GM21723 (cell line): Measurements from ENCODE around the gene ABCC1.
A peak's percentile ranks its signal among the peaks of the same experiment; 100 is the strongest.

Source experiments
- ATAC-seq: cut with Tn5 transposase; IDR thresholded peaks from one replicate; pipeline ENCODE4 v1.9.1; 2021; ENCODE audit warnings: mild to moderate bottlenecking, moderate library complexity; ENCODE audit not compliant: unreplicated experiment

Gene ABCC1

GRCh38 chr16:15988268-15989013, 39.0 kb downstream of the ABCC1 start:
- ATAC-seq, result no peak

GRCh38 chr16:15990902-15991301, 41.5 kb downstream of the ABCC1 start:
- ATAC-seq, result no peak

- ATAC-seq, result no peak
Observed at GRCh38 chr16:15993128-15993527, 43.7 kb downstream of the ABCC1 start.

- no peak for ATAC-seq
Observed at GRCh38 chr16:15993541-15993940, 44.1 kb downstream of the ABCC1 start.

GRCh38 chr16:15993946-15994665, 44.7 kb downstream of the ABCC1 start:
- ATAC-seq, result no peak

- no peak for ATAC-seq
Observed at GRCh38 chr16:15996432-15997109, 47.2 kb downstream of the ABCC1 start.

- no peak for ATAC-seq
Observed at GRCh38 chr16:16000685-16001084, 51.3 kb downstream of the ABCC1 start.

- no peak for ATAC-seq
Observed at GRCh38 chr16:16001596-16002255, 52.3 kb downstream of the ABCC1 start.

GRCh38 chr16:16003719-16004313, 54.4 kb downstream of the ABCC1 start:
- no peak for ATAC-seq

GRCh38 chr16:16004314-16004749, 54.9 kb downstream of the ABCC1 start:
- no peak for ATAC-seq

GRCh38 chr16:16005721-16006120, 56.3 kb downstream of the ABCC1 start:
- no peak for ATAC-seq

- ATAC-seq, result no peak
Observed at GRCh38 chr16:16006650-16007049, 57.2 kb downstream of the ABCC1 start.

GRCh38 chr16:16007743-16008111, 58.3 kb downstream of the ABCC1 start:
- peak; percentile 82 for ATAC-seq

GRCh38 chr16:16008666-16009065, 59.2 kb downstream of the ABCC1 start:
- ATAC-seq, result no peak

GRCh38 chr16:16009401-16009800, 60.0 kb downstream of the ABCC1 start:
- no peak for ATAC-seq

- no peak for ATAC-seq
Observed at GRCh38 chr16:16010194-16010593, 60.8 kb downstream of the ABCC1 start.

GRCh38 chr16:16012144-16012543, 62.7 kb downstream of the ABCC1 start:
- ATAC-seq, result no peak

- no peak for ATAC-seq
Observed at GRCh38 chr16:16013812-16014211, 64.4 kb downstream of the ABCC1 start.

- no peak for ATAC-seq
Observed at GRCh38 chr16:16014329-16015224, 65.2 kb downstream of the ABCC1 start.

GRCh38 chr16:16015849-16016248, 66.4 kb downstream of the ABCC1 start:
- no peak for ATAC-seq
